Central memory CD4-positive, alpha-beta T cell (primary cell): ENCODE data around the gene ULBP1.
"Not testable (repeated sequence)": the region's sequence is repeated elsewhere in the genome, so short reads cannot be mapped to it uniquely, and the experiment has no call there.

Experiments used
- DNase-seq: peaks from one replicate; pipeline ENCODE4 v3.0.0; 2022
- total RNA-seq, 3 experiments: gene quantifications; one replicate each; lab custom pipeline; 2026; lab: John Stamatoyannopoulos, UW

Gene ULBP1, protein sequence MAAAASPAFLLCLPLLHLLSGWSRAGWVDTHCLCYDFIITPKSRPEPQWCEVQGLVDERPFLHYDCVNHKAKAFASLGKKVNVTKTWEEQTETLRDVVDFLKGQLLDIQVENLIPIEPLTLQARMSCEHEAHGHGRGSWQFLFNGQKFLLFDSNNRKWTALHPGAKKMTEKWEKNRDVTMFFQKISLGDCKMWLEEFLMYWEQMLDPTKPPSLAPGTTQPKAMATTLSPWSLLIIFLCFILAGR
- 0.65 to 3.2 (median 0.77) reads per million in 3 experiments for total RNA-seq

GRCh38 chr6:149963462-149964307 lies at the start of gene ULBP1:
Gene ULBP1 (plus strand): TSS chr6:149963943. CDS start chr6:149964050, 107 bp downstream.
- DNase-seq, result peak; percentile 66

- DNase-seq, result no peak
Measured at GRCh38 chr6:149915970-149916865, 47.5 kb upstream of the ULBP1 start.

- no peak for DNase-seq
Measured at GRCh38 chr6:149917679-149918078, 46.1 kb upstream of the ULBP1 start.

DNA sequence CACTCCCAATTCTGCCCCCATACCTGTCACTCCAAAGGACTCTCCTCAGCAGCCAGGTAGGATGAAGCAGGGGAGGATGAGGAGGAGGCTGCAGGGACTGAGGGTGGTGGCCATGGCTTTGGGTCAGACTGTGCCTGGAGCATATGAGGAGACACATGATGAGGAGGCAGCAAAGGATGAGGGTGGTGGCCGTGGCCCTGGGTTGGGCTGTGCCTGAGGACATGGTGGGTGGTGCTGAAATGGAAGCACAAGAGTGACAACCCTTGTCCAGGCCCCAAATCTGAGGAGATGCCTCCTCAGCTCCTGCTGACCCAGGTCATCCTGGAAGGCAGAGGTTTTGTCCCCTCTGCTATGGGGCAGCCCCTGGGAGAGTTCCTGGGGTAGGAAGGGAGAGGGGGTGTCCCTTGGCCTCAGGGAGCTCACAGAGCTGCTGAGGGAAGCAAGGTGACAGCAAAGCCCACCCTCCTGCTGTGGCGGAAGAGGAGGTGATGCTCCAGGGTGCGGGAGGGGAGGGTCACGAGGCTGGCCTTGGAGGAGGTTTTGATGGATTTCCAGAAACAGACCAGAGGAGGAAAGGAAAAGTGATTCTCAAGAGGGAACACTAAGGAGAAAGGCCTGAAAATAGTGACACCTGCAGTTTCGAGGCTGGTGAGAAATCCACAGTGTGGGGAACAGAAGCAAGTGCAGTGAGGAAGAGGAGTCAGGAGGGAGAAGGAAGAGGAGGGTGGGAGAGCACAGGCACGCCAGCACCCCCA lies 45.4 kb upstream of the ULBP1 start:
- DNase-seq, result no peak

DNA sequence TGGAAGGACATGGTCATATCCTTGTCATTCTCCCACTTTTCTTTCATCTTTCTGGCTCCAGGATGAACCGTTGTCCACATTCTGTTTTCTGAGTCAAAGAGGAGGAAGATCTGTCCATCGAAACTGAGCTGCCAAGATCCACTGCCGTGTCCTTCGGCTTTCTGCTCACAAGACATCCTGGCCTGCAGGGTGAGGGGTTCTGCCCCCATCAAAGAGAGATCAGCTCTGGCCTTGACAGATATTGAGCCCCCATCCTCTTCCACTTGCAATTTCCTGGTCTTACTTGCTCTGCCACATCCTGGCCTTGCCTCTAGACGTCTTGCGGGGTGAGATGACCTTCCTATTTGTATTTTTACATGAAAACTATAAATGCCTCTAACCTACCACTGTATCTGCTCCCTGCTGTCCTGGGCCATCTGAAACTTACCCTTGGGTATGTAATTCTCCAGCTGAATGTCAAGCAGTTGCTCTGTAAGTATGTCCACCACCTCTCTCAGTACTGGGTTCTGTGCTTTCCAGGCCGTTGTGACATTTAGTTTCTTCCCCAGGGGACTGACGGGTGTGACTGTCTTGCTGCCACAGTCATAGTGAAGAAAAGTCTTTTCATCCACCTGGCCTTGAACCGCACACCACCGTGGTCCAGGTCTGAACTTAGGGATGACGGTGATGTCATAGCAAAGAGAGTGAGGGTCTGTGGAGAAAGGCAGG lies 44.5 kb upstream of the ULBP1 start:
- DNase-seq, result not testable (repeated sequence)

DNA sequence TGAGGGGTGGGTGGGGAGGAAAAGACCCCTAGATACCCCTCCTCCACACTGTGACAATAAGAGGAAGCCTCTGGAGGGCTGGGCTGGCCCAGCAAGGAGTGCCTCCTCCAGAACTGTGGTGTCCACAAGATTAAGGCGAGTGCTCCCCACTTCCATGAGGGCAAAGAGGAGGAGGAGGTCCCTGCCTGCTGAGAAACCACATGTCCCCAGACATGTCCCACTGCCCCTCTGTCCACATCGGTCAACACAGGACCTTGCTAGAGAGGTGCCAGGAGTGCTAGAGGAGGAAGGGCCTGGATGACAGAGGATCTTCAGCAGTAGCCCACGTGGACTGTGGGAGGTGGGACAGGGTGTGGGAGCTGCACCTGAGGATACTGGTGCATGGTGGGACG lies 43.9 kb upstream of the ULBP1 start:
- no peak for DNase-seq

GRCh38 chr6:149921361-149921760 lies 42.4 kb upstream of the ULBP1 start:
- no peak for DNase-seq

GRCh38 chr6:149922091-149922490 lies 41.7 kb upstream of the ULBP1 start:
- not testable (repeated sequence) for DNase-seq

GRCh38 chr6:149922642-149923326 lies 41.0 kb upstream of the ULBP1 start, which contains the start of gene RAET1G:
Gene RAET1G (minus strand): TSS chr6:149923121. CDS start chr6:149923010, 111 bp downstream.
- peak; percentile 80 for DNase-seq

DNA sequence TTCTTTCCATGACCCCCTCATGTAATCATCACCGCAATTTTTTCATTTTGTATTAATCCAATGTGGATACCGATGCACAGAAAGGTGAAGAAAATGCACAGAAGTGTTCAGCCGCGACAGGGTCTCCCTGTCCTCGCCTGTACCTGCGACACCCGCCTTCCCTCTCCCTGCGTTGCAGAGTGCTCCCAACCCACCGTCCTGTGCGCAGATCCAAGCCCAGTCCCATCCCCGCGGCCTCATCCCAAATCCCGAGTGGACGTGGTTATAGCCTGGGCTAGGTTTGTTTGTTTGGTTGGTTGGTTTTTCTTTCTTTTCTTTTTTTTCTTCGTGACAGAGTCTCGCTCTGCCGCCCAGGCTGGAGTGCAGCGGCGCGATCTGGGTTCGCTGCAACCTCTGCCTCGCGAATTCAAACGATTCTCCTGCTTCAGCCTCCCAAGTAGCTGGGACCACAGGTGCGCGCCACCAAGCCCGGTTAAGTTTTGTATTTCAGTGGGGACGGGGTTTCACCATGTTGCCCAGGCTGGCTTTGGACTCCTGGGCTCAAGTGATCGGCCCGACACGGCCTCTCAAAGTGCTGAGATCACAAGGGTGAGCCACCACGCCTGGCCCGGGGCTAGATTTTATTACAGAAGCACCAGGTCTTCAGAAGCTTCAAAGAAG lies 40.3 kb upstream of the ULBP1 start:
- no peak for DNase-seq

DNA sequence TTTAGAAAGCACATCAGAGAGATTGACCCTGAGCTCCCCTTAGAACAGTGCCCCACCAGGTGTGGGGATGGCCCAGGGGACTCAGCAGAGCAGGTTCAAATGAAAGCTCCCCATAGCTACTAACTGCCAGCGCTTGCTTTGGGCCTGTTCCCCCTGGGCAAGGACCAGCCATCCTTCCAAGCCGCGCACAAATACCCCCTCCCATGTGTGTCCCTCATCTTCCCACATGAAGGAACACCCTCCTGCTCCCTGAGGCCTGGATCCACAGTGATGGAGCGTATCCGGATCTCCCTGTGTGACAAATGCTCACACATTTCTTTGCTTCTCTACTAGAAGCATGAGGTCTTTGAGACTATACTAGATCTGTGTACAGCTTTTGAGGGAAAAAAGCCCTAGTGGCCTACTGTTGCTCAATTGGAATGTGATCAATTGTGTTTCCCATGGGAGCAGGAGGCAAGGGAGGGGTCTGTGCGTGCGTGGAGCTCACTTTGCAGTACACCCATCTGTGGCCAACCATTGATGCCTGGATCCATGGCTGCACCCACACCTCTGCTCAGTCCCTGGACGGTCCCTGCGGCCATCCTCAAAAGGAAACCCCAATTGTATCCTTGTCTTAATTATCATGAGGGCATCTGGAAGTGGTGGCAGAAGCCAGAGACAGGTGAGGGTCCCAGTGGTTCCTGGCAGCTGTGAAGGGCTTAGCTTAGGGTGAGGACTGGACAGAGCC lies 39.4 kb upstream of the ULBP1 start:
- no peak for DNase-seq

DNA sequence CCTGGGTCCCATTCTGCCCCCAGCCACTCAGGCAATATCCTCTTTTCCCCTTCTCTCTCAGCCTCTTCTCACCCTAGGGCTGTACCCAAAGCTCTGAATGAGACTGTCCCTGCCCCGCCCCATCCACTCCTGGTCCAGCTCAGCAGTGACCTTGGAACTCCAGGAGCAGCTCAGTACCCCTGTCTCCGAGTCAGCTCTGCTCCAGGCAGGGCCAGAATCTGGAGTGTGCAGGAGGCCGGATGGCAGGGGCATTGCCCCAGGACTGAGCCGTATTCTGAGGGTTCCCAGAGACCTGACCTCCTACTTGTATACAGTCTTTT lies 38.9 kb upstream of the ULBP1 start:
- DNase-seq, result no peak

DNA sequence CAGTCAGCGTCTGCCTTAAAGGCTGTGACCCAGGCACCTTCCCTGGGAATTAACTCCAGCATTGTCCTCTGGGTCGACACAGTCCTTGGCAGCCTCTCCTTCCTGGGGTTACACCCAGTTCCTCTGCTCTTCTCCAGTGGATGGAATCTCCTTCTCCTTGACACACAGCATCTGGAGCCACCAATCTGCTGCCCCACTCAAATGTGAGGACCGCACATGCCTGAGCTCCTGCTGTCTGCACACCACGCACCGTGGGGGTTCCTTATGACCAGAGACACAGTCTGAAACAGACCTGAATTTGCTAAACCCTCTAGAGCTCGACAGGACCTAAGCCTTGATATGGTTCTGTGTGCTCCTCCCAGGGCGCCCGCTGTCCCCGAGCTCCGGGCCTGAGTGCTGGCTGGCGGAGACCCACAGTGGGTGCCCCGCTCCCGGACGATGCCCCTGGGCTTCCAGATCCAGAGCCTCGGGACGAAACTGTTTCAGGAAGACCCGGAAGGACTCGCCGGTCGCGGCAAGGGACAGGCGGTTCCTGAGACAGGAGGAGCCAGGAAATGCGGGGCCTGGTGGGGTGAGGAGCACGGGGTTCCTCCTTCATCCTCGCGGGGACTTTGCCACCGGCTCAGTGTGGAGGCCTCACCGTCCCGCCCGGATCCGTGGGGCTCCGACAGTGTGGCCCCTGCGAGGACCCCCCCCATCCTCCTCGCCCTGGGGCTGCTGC lies 38.3 kb upstream of the ULBP1 start:
- DNase-seq, result no peak

- DNase-seq, result peak; percentile 51
Measured at GRCh38 chr6:149925974-149926777, 37.6 kb upstream of the ULBP1 start.

- not testable (repeated sequence) for DNase-seq
Measured at GRCh38 chr6:149927025-149927424, 36.7 kb upstream of the ULBP1 start.

GRCh38 chr6:149929422-149929821 lies 34.3 kb upstream of the ULBP1 start:
- no peak for DNase-seq

DNA sequence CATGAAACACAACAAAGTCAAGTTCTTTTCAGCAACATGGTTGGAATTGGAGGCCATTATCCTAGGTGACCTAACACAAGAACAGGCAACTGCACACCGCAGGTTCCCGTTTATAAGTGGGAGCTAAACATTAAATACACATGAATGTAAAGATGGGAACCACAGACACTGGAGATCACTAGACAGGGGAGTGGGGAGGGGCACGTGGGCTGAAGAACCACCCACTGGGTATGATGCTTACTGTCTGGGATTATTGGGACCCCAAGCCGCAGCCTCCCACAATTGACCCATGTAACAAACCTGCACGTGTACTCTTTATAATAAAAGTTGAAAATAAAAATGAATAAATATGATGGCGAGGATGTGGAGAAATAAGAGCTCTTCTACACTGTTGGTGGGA lies 32.2 kb upstream of the ULBP1 start:
- DNase-seq, result no peak

DNA sequence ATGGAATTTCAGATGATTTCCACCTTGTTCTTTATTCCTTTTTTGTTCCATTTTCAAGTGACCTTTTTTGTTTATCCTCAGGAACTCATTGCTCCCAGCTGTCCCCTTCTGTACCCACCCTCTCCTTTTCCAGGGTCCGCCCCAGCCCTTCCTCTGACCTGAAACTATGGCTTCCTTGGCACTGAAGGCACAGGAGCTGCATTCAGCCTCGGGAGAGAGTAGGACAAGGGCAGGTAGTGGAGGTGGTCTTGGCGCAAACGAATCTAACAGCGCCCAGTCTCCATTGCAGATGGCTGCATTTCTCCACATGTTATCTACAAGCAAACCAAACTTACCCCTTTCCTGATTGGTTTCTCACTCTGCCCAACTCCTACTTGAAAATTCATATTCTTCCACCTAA lies 30.7 kb upstream of the ULBP1 start:
- no peak for DNase-seq
